Skin of body (tissue), 2 donors: ENCODE measurements around the gene SORBS2. TPM values are rescaled to one million over a fixed set of nuclear protein-coding genes. Genes with fewer than 3 reads are reported as not detected.
"Not testable (repeated sequence)": the region's sequence is repeated elsewhere in the genome, so short reads cannot be mapped to it uniquely, and the experiment has no call there.

Experiments
- DNase-seq: peaks from one replicate; lab custom pipeline; 2025; lab: John Stamatoyannopoulos, UW
- total RNA-seq: library from RNA; depleted of rRNA; stranded (reverse); fragments of >200 nt; gene quantifications from one replicate; pipeline ENCODE4 v1.2.3, GENCODE V29; 2014

Gene SORBS2
- 15.0 TPM for total RNA-seq

- DNase-seq = peak; percentile 27
These were observed at the start of gene SORBS2 for GRCh38 chr4:185811509-185812364. Gene SORBS2, minus strand, starts transcription at chr4:185812194. Its CDS starts 121,623 bp downstream, at chr4:185690571.

GRCh38 chr4:185859111-185859510 lies 47.1 kb upstream of the SORBS2 start:
- no peak for DNase-seq

GRCh38 chr4:185857561-185857960 lies 45.6 kb upstream of the SORBS2 start:
- not testable (repeated sequence) for DNase-seq

- DNase-seq = no peak
These were observed 41.8 kb upstream of the SORBS2 start for GRCh38 chr4:185853841-185854240.

GRCh38 chr4:185852961-185853360 lies 41.0 kb upstream of the SORBS2 start:
- no peak for DNase-seq

GRCh38 chr4:185849664-185850550 lies 37.9 kb upstream of the SORBS2 start:
- DNase-seq = peak; percentile 82

- DNase-seq = peak; percentile 62
These were observed 35.5 kb upstream of the SORBS2 start for GRCh38 chr4:185847352-185848097.

GRCh38 chr4:185846505-185847150 lies 34.6 kb upstream of the SORBS2 start:
- no peak for DNase-seq

- no peak for DNase-seq
These were observed 34.0 kb upstream of the SORBS2 start for GRCh38 chr4:185845966-185846365.

GRCh38 chr4:185841451-185841850 lies 29.5 kb upstream of the SORBS2 start:
- DNase-seq = no peak

- DNase-seq = no peak
These were observed 29.0 kb upstream of the SORBS2 start for GRCh38 chr4:185840953-185841352.

GRCh38 chr4:185840201-185840600 lies 28.2 kb upstream of the SORBS2 start:
- no peak for DNase-seq

GRCh38 chr4:185839770-185840169 lies 27.8 kb upstream of the SORBS2 start:
- DNase-seq = no peak

GRCh38 chr4:185839194-185839712 lies 27.3 kb upstream of the SORBS2 start:
- DNase-seq = peak; percentile 86

- DNase-seq = no peak
These were observed 26.7 kb upstream of the SORBS2 start for GRCh38 chr4:185838514-185839193.

GRCh38 chr4:185838104-185838452 lies 26.1 kb upstream of the SORBS2 start:
- DNase-seq = no peak

GRCh38 chr4:185837415-185838103 lies 25.6 kb upstream of the SORBS2 start:
- DNase-seq = no peak

- DNase-seq = no peak
These were observed 24.5 kb upstream of the SORBS2 start for GRCh38 chr4:185836241-185837084.

- DNase-seq = no peak
These were observed 23.8 kb upstream of the SORBS2 start for GRCh38 chr4:185835814-185836213.
